WI38 (cell line): ENCODE results near the gene SLC7A5.
"Not testable (repeated sequence)": the region's sequence is repeated elsewhere in the genome, so short reads cannot be mapped to it uniquely, and the experiment has no call there.

ENCODE experiments used
- H3K4me3 ChIP-seq: 2 replicates; pipeline ENCODE4 v1.5.1; 2011; ENCODE audit warnings: low read depth, mild to moderate bottlenecking, control low read depth, low read length
- CTCF ChIP-seq: IDR thresholded peaks from 2 replicates; pipeline ENCODE4 v1.5.1; 2012; ENCODE audit warnings: low read depth, mild to moderate bottlenecking, control low read depth, low read length

Gene SLC7A5

GRCh38 chr16:87828071-87828906, 41.0 kb downstream of the SLC7A5 start:
- TF ChIP-seq CTCF = no peak
- H3K4me3 ChIP-seq = no peak overlapping the region

GRCh38 chr16:87827588-87827915, 41.8 kb downstream of the SLC7A5 start:
- not testable (repeated sequence) for H3K4me3 ChIP-seq

- no peak for TF ChIP-seq CTCF
- no peak overlapping the region for H3K4me3 ChIP-seq
These were observed 42.3 kb downstream of the SLC7A5 start for GRCh38 chr16:87826798-87827587.

- H3K4me3 ChIP-seq = not testable (repeated sequence)
These were observed 42.9 kb downstream of the SLC7A5 start for GRCh38 chr16:87826407-87826797.

- not testable (repeated sequence) for H3K4me3 ChIP-seq
These were observed 43.5 kb downstream of the SLC7A5 start for GRCh38 chr16:87825842-87826120.

- H3K4me3 ChIP-seq = no peak overlapping the region
- no peak for TF ChIP-seq CTCF
These were observed 44.1 kb downstream of the SLC7A5 start for GRCh38 chr16:87824991-87825841.

- no peak overlapping the region for H3K4me3 ChIP-seq
- TF ChIP-seq CTCF = no peak
These were observed 45.0 kb downstream of the SLC7A5 start for GRCh38 chr16:87824016-87824990.

GRCh38 chr16:87823181-87823929, 46.0 kb downstream of the SLC7A5 start:
- no peak overlapping the region for H3K4me3 ChIP-seq

More at GRCh38 chr16:87823181-87823929, 46.0 kb downstream of the SLC7A5 start:
- no peak for TF ChIP-seq CTCF
